CD4-positive, alpha-beta T cell treated with Interleukin-17A for 4 hours (primary cell): ENCODE results near the gene PAFAH1B2.
"Not testable (repeated sequence)": the region's sequence is repeated elsewhere in the genome, so short reads cannot be mapped to it uniquely, and the experiment has no call there.

Experiments
- DNase-seq: peaks from one replicate; pipeline ENCODE4 v3.0.0-alpha.2; 2020; ENCODE audit warnings: mixed read lengths

Gene PAFAH1B2

GRCh38 chr11:117206111-117206510 is 62.0 kb downstream of the PAFAH1B2 start:
- DNase-seq = not testable (repeated sequence)

- not testable (repeated sequence) for DNase-seq
These were observed 62.8 kb downstream of the PAFAH1B2 start for GRCh38 chr11:117206859-117207258.

GRCh38 chr11:117207481-117207880 is 63.4 kb downstream of the PAFAH1B2 start:
- not testable (repeated sequence) for DNase-seq

- not testable (repeated sequence) for DNase-seq
These were observed 64.6 kb downstream of the PAFAH1B2 start for GRCh38 chr11:117208710-117209109.

GRCh38 chr11:117209351-117210125 is 65.5 kb downstream of the PAFAH1B2 start:
- not testable (repeated sequence) for DNase-seq

- no peak for DNase-seq
These were observed 66.5 kb downstream of the PAFAH1B2 start for GRCh38 chr11:117210620-117211019.

GRCh38 chr11:117212697-117213355 is 68.7 kb downstream of the PAFAH1B2 start:
- no peak for DNase-seq

- no peak for DNase-seq
These were observed 70.5 kb downstream of the PAFAH1B2 start for GRCh38 chr11:117214404-117215110.

- DNase-seq = no peak
These were observed 73.3 kb downstream of the PAFAH1B2 start for GRCh38 chr11:117217141-117218084.

- DNase-seq = no peak
These were observed 74.2 kb downstream of the PAFAH1B2 start for GRCh38 chr11:117218133-117218915.

- DNase-seq = no peak
These were observed 74.9 kb downstream of the PAFAH1B2 start for GRCh38 chr11:117219001-117219400.

GRCh38 chr11:117219455-117219854 is 75.4 kb downstream of the PAFAH1B2 start:
- no peak for DNase-seq

GRCh38 chr11:117219995-117220394 is 75.9 kb downstream of the PAFAH1B2 start:
- DNase-seq = no peak

GRCh38 chr11:117220568-117220967 is 76.5 kb downstream of the PAFAH1B2 start:
- no peak for DNase-seq

GRCh38 chr11:117220999-117221774 is 77.1 kb downstream of the PAFAH1B2 start:
- no peak for DNase-seq

GRCh38 chr11:117221775-117222517 is 77.9 kb downstream of the PAFAH1B2 start:
- no peak for DNase-seq

GRCh38 chr11:117222991-117223740 is 79.1 kb downstream of the PAFAH1B2 start:
- no peak for DNase-seq

GRCh38 chr11:117223741-117224689 is 79.9 kb downstream of the PAFAH1B2 start:
- no peak for DNase-seq
